Measurements from ENCODE around the gene ODAPH. TPM values are rescaled to one million over a fixed set of nuclear protein-coding genes. Genes with fewer than 3 reads are reported as not detected.
A peak's percentile ranks its signal among the peaks of the same experiment; 100 is the strongest.
"Not testable (repeated sequence)": the region's sequence is repeated elsewhere in the genome, so short reads cannot be mapped to it uniquely, and the experiment has no call there.

ODAPH gene, protein sequence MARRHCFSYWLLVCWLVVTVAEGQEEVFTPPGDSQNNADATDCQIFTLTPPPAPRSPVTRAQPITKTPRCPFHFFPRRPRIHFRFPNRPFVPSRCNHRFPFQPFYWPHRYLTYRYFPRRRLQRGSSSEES
- 0.45 to 0.94 TPM (median 0.59 TPM) in 3 replicates for polyA plus RNA-seq
- not detected for polyA plus RNA-seq (2011; ENCODE audit: low read depth)
- 0.73 and 1.0 TPM in 2 replicates for polyA plus RNA-seq (2011; cell fraction: cytosol; rRNA removed)
- 0.48 and 0.65 TPM in 2 replicates for polyA plus RNA-seq (2011; cell fraction: nucleus; rRNA removed)
- polyA plus RNA-seq (2012; ENCODE audit: low replicate concordance) = 1.4 TPM in 1 of 2 replicates, not detected in the other
- 0.13 to 0.23 TPM in 2 of 3 replicates, not detected in the other for polyA minus RNA-seq
- polyA minus RNA-seq (2011; cell fraction: cytosol; rRNA and poly(A)+ RNA removed) = not detected
- polyA minus RNA-seq (2011; cell fraction: nucleus; rRNA and poly(A)+ RNA removed) = 0.32 and 0.54 TPM in 2 replicates

DNA sequence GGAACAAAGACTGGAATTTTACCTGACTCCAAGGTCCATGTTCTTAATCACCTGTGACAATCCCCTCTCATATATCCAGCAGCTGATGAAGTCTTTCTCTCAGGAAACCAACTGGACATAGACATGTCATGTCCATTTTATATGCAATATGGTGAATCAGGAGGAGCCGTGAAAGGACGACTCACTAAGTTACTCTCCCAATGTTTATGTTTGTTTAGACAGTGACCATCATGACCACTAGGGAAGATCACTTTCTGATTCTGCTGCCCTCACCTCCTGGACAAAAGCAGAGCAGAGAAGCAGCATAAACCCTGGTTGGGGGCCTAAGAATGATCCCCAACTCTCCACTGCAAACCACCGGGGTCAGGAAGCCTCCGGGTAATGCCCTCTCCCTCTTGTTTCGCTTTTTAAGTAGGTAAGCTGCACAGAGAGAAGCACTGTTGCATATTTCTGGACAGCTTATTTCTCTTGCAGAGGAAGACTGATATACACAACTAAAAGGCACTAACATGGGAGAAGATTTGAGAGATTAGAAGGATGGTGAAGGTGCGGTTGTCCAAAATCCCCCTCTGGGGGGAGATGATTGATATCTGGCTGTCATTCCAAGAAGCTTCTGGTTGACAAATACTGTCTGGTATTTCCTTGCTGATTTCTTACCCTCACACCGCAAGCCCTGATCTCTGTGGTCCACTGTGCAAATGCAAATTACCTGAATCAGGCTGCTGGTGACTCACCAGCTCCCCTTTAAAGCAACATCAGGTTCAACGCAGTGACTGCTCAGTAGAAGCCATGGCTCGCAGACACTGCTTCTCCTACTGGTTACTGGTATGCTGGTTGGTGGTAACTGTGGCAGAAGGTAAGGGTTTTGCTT lies at the start of gene ODAPH:
ODAPH (plus strand) TSS at position 773 of the 871 bp plus-strand sequence; CDS start at position 790, 17 bp downstream.
- Histone ChIP-seq H3K4me2 (ENCODE audit: control insufficient read depth, extremely low read depth, insufficient read depth, low read depth, low read length) (peak within 1 kb of the TSS; percentile 82), H3K4me1 (ENCODE audit: control insufficient read depth, extremely low read depth, insufficient read depth, low read length) (peaks cover 15% of the 10 kb centered on the region), H3K27ac (ENCODE audit: control insufficient read depth, insufficient read depth, low read length) (peak within 1 kb of the TSS; percentile 36), H3K36me3 (ENCODE audit: control insufficient read depth in 2 of 2, extremely low read depth in 1 of 2, insufficient read depth in 2 of 2, low read length in 2 of 2) (no peaks in the 10 kb centered on the region), H3K79me2 (ENCODE audit: control insufficient read depth, insufficient read depth, low read length) (no peaks in the 10 kb centered on the region), H3K9me1 (ENCODE audit: control insufficient read depth, extremely low read depth, insufficient read depth, low read length) (no peaks in the 10 kb centered on the region), H3K27me3 (ENCODE audit: control insufficient read depth, extremely low read depth, insufficient read depth, low read length) (no peaks in the 10 kb centered on the region), H4K20me1 (ENCODE audit: control insufficient read depth, extremely low read depth, insufficient read depth, low read length) (no peaks in the 10 kb centered on the region), H3K9me3 (ENCODE audit: control insufficient read depth, low read depth, low read length) (no peaks in the 10 kb centered on the region), H3K9ac (ENCODE audit: control insufficient read depth, extremely low read depth, insufficient read depth, low read length) (peak within 1 kb of the TSS; percentile 6), H2AFZ (ENCODE audit: control insufficient read depth, low read length) (peak within 1 kb of the TSS; percentile 14), H3K4me3 (ENCODE audit: control insufficient read depth in 2 of 3, extremely low read depth in 1 of 3, insufficient read depth in 2 of 3, low read depth in 1 of 3, low read length in 3 of 3) (peak within 1 kb of the TSS in 2 of 3 experiments; percentile 30 to 48)
- dilution Hi-C loops (cut with MboI; ENCODE audit: extremely low pct_ligation_motif_present, low sequenced_read_pairs) = no loop called here
- no peak for DNase-seq (ENCODE audit: low read depth, low spot score)
- FAIRE-seq = peak; percentile 99
- no peak for TF ChIP-seq EZH2 (IDR thresholded peaks at IDR 0.05; ENCODE audit: low read length)
- TF ChIP-seq, protein P1, sequence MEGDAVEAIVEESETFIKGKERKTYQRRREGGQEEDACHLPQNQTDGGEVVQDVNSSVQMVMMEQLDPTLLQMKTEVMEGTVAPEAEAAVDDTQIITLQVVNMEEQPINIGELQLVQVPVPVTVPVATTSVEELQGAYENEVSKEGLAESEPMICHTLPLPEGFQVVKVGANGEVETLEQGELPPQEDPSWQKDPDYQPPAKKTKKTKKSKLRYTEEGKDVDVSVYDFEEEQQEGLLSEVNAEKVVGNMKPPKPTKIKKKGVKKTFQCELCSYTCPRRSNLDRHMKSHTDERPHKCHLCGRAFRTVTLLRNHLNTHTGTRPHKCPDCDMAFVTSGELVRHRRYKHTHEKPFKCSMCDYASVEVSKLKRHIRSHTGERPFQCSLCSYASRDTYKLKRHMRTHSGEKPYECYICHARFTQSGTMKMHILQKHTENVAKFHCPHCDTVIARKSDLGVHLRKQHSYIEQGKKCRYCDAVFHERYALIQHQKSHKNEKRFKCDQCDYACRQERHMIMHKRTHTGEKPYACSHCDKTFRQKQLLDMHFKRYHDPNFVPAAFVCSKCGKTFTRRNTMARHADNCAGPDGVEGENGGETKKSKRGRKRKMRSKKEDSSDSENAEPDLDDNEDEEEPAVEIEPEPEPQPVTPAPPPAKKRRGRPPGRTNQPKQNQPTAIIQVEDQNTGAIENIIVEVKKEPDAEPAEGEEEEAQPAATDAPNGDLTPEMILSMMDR (optimal IDR thresholded peaks at IDR 0.05 in 1 of 3, IDR thresholded peaks at IDR 0.05 in 1 of 3, conservative IDR thresholded peaks at IDR 0.05 in 1 of 3; ENCODE audit: extremely low read depth in 1 of 3, insufficient read depth in 2 of 3, low read length in 3 of 3) = peak in 2 of 3 experiments; percentile 19

DNA sequence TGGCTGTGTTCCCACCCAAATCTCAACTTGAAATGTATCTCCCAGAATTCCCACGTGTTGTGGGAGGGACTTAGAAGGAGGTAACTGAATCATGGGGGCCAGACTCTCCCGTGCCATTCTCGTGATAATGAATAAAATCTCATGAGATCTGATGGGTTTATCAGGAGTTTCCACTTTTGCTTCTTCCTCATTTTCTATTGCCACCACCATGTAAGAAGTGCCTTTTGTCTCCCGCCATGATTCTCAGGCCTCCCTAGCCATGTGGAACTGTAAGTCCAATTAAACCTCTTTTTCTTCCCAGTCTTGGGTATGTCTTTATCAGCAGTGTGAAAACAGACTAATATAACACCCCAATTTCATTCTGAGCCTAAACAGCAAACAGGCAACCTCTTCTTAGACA lies 46.3 kb upstream of the ODAPH start:
- H3K4me2 ChIP-seq (ENCODE audit: control insufficient read depth, extremely low read depth, insufficient read depth, low read depth, low read length); H3K9me1 ChIP-seq (ENCODE audit: control insufficient read depth, extremely low read depth, insufficient read depth, low read length); H3K27me3 ChIP-seq (ENCODE audit: control insufficient read depth, extremely low read depth, insufficient read depth, low read length); H4K20me1 ChIP-seq (ENCODE audit: control insufficient read depth, extremely low read depth, insufficient read depth, low read length); H2AFZ ChIP-seq (ENCODE audit: control insufficient read depth, low read length); FAIRE-seq; H3K9ac ChIP-seq (ENCODE audit: control insufficient read depth, extremely low read depth, insufficient read depth, low read length); H3K27ac ChIP-seq (ENCODE audit: control insufficient read depth, insufficient read depth, low read length); H3K4me3 ChIP-seq (ENCODE audit: control insufficient read depth in 2 of 3, extremely low read depth in 1 of 3, insufficient read depth in 2 of 3, low read depth in 1 of 3, low read length in 3 of 3); H3K36me3 ChIP-seq (ENCODE audit: control insufficient read depth in 2 of 2, extremely low read depth in 1 of 2, insufficient read depth in 2 of 2, low read length in 2 of 2); DNase-seq (ENCODE audit: low read depth, low spot score); dilution Hi-C loops (cut with MboI; ENCODE audit: extremely low pct_ligation_motif_present, low sequenced_read_pairs); H3K9me3 ChIP-seq (ENCODE audit: control insufficient read depth, low read depth, low read length): not testable (repeated sequence)
- Histone ChIP-seq H3K79me2 (ENCODE audit: control insufficient read depth, insufficient read depth, low read length) (peaks cover 57% of the 10 kb centered on the region), H3K4me1 (ENCODE audit: control insufficient read depth, extremely low read depth, insufficient read depth, low read length) (peaks cover 21% of the 10 kb centered on the region)
